Thymus (tissue), 11 donors: ENCODE data around the gene PRSS50. TPM values are rescaled to one million over a fixed set of nuclear protein-coding genes. Genes with fewer than 3 reads are reported as not detected.

Experiments
- DNase-seq, 9 donors: peaks; one replicate each; pipeline ENCODE4 v3.0.0-alpha.2; 2013; ENCODE audit warnings: low spot score in 9 of 9, low read depth in 6 of 9, missing footprints in 1 of 9
- H3K27ac ChIP-seq, 2 donors: one replicate each; pipeline ENCODE4 v1.5.1; 2013; ENCODE audit warnings: control low read depth in 1 of 2, low read depth in 1 of 2, low read length in 1 of 2, mild to moderate bottlenecking in 1 of 2, moderate library complexity in 1 of 2
- H3K27me3 ChIP-seq, 2 donors: one replicate each; pipeline ENCODE4 v1.5.1; 2013; ENCODE audit warnings: low read length in 1 of 2; ENCODE audit not compliant: control insufficient read depth in 2 of 2, insufficient read depth in 1 of 2
- H3K36me3 ChIP-seq, 2 donors: one replicate each; pipeline ENCODE4 v1.5.1; 2013; ENCODE audit warnings: low read length in 1 of 2, mild to moderate bottlenecking in 1 of 2, moderate library complexity in 1 of 2; ENCODE audit not compliant: control insufficient read depth in 2 of 2, insufficient read depth in 2 of 2
- H3K4me1 ChIP-seq, 2 donors: one replicate each; pipeline ENCODE4 v1.5.1; 2013; ENCODE audit warnings: low read length in 2 of 2; ENCODE audit not compliant: control insufficient read depth in 2 of 2, insufficient read depth in 2 of 2
- H3K4me3 ChIP-seq, 2 donors: one replicate each; pipeline ENCODE4 v1.5.1; 2013; ENCODE audit warnings: low read length in 2 of 2, control low read depth in 1 of 2, mild to moderate bottlenecking in 1 of 2
- H3K9me3 ChIP-seq, 2 donors: one replicate each; pipeline ENCODE4 v1.5.1; 2013; ENCODE audit warnings: low read length in 1 of 2, mild to moderate bottlenecking in 1 of 2; ENCODE audit not compliant: control insufficient read depth in 2 of 2, insufficient read depth in 1 of 2
- WGBS: extraction: QIAGEN DNeasy Blood & Tissue Kit; methylation state at CpG from one replicate; pipeline ENCODE4 v1.1.7; 2013; 5-methylcytosine and 5-hydroxymethylcytosine counted together
- polyA plus RNA-seq: library from polyadenylated mRNA; stranded (reverse); fragments of 200-250 nt; gene quantifications from one replicate; pipeline ENCODE4 v1.2.3, GENCODE V29; 2013
- total RNA-seq: library from RNA; stranded (reverse); fragments of 120-200 nt; gene quantifications from one replicate; pipeline ENCODE4 v1.2.4, GENCODE V29; 2013
- donor health status: healthy.

Gene PRSS50
- total and polyA plus RNA-seq, 2 donors, result 0.05 to 0.27 TPM

DNA sequence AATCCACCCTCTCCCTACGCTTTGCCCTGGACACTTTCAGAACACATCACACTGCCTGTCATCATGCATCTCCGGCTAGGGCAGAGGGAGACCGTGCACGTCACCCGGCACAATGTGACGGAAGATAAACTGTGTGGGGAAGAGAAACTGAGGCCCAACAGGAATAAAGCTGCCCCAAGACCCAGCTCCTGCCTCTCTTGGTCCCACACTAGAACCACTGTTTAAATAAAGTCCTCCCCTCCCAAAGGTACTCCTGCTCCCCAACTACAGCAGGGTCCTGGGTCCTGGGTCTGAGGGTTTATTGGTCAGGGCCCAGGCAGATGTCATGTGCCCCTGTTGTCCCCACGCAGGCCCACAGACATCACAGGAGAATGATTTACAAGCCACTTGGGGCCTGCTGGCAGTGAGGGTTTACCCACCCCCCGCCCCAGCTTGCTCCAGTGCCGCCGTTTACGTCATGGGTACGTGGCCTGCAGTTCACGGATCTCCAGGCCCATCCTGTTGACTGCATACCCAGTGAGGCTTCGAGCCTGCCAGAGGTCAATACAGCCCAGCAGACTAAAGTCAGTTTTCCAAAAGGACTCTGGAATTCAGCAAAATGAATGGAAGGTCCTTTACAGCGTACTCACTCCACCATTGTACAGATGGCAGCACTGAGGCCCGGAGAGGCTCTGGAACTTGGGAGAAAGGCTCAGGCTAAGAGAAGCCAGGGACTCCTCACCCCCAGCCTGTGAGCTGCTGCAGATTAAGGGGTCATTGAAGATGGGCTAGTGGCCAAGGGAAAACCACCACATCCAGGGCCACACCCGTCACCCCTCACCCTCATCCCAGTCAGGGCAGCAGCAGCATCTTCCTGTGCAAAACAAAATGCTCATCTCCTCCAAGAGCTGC lies 47.4 kb downstream of the PRSS50 start:
- no peaks in the 10 kb centered on the region for H3K9me3 ChIP-seq
- no peaks in the 10 kb centered on the region for H3K27me3 ChIP-seq
- H3K36me3 ChIP-seq, result no peaks in the 10 kb centered on the region
- 93% methylated on average over 17 of the region's 17 CpGs for WGBS
- no peak overlapping the region for H3K27ac ChIP-seq
- DNase-seq, result no peak
- H3K4me1 ChIP-seq, result no peaks in the 10 kb centered on the region
- no peak overlapping the region for H3K4me3 ChIP-seq

DNA sequence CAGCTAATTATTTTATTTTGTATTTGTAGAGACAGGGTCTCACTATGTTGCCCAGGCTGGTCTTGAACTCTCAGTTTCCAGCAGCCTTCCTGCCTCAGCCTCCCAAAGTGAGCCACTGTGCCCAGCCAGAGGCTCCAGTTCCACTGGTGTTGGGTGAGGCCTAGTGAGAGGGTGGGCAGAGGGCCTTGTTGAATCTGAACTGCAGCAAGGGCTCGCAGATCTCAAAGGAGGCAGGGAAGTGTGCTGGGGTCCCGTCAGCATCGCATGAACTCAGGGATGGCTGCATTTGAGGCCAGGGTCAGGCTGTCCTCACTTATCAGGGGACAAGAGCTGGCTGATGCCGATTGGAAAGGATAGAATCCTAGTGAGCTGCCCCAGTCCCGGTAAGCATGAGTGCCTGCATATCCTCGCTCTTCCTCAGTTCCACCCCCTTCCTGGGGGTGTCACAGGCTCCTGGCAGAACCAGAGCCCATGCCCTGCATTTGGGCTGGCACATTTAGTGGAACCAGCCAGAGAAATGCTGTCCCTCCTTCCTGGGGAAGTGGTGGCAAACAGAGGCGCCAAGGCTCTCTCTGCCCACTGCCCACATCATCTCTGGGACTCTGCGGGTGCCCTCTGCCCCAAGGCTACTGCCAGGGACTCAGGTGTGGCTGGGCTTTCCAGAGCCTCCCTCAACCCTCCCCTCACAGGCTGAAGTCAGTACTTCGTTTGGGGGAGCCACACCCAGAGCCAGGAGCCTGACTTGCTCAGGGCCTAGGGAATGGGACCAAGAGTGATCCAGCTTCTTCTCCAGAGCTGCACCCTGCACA lies 48.3 kb downstream of the PRSS50 start:
- Histone ChIP-seq H3K9me3 (no peaks in the 10 kb centered on the region), H3K36me3 (no peaks in the 10 kb centered on the region), H3K4me3 (no peak overlapping the region), H3K27ac (no peak overlapping the region), H3K4me1 (no peaks in the 10 kb centered on the region), H3K27me3 (no peaks in the 10 kb centered on the region)
- DNase-seq, result no peak
- 92% methylated on average over 9 of the region's 9 CpGs for WGBS

DNA sequence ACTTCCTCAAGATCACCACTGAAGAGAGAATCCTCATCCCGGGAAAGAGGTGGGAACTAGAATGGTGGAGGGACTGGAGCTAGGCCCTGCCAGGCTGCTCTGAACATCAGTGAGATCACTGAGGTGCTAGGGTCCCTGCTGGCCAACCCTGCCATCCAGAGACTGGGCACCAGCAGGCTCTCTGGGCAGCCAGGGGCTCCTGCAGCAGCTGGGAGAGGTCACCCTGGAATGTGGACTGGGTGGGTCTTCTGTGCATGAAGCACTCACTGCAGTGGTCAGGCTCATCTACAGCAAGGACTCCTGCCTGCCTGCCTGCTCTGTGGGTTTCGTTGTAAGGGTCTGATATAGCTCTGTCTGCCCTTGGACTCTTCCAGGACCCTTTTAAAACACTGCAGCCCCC lies 49.1 kb downstream of the PRSS50 start:
- H3K9me3 ChIP-seq, result no peaks in the 10 kb centered on the region
- no peak overlapping the region for H3K4me3 ChIP-seq
- no peaks in the 10 kb centered on the region for H3K4me1 ChIP-seq
- 94% methylated on average over 2 of the region's 2 CpGs for WGBS
- H3K27me3 ChIP-seq, result peaks cover 0 to 1% of the 10 kb centered on the region in 2 donors
- H3K27ac ChIP-seq, result no peak overlapping the region
- H3K36me3 ChIP-seq, result no peaks in the 10 kb centered on the region
- no peak for DNase-seq

DNA sequence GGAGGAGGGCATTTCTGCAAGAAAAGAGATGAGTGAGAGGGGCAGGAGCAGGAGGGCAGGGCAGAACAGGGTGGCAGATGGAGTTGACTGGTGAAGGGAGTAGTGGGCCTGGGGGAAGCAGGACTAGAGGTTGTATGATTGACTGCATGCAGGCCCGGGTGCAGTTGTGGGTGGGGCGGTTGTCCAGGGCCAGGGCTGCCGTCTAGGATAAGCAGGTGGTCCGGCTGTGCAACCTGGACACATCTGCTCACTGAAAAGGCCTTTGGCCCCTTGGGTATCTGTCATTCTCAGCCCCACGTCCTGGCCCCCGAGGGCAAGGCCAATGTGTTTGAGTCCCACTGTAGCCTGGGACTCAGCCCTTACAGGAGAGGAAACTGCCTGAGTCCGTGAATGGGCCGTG lies 49.6 kb downstream of the PRSS50 start:
- Histone ChIP-seq H3K36me3 (no peaks in the 10 kb centered on the region), H3K9me3 (no peaks in the 10 kb centered on the region), H3K27me3 (peaks cover 0 to 6% of the 10 kb centered on the region in 2 donors), H3K4me1 (no peaks in the 10 kb centered on the region), H3K27ac (no peak overlapping the region), H3K4me3 (no peak overlapping the region)
- WGBS, result 88% methylated on average over 8 of the region's 8 CpGs
- no peak for DNase-seq

DNA sequence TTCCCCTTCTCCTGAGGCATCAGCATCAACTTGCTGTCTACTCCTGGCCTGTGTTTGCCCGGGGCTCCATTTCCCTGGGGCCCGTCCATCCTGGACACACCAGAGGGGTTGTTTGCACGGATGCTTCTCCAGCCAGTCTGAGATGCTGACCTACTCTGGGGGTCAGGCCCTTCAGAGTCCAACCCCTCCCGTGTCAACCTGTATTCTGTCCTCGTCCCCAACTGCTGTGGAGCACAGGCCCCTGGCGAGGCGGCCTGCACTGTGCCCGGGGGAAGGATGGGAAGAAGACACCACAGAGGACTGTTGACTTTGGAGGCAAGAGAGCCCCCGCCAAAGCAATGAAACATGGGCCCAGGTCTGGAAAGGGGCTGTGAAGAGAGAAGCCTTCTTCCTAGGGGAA lies 50.0 kb downstream of the PRSS50 start:
- DNase-seq, result no peak
- no peak overlapping the region for H3K4me3 ChIP-seq
- WGBS, result 97% methylated on average over 9 of the region's 9 CpGs
- H3K4me1 ChIP-seq, result no peaks in the 10 kb centered on the region
- no peaks in the 10 kb centered on the region for H3K9me3 ChIP-seq
- H3K36me3 ChIP-seq, result no peaks in the 10 kb centered on the region
- H3K27ac ChIP-seq, result no peak overlapping the region
- H3K27me3 ChIP-seq, result peaks cover 0 to 6% of the 10 kb centered on the region in 2 donors

DNA sequence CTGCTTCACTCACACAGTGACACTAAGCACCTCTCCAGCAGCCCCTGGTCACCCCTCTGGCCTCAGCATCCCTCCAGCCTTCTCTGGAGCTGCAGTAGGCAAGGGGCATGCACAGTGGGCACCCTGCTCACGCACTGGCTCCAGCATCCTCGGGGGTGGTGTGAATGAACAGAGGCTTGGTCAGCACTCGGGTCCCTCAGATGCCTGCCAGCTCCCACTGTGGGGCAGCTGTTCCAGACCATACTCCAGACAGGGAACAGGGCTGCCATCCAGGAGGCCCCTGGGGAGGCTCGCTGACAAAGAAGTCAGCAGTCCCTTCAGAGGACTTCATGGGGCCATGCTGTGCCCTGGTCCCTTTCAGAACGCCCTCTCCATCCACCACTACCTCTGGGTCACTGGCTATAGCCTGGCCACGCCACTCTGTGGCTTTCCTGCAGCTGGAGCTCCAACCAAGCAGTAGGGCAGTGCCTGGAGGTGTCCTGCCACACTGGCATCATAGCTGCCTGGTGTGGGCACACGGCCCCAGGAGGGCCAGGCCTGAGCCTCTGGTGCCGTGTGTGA lies 50.5 kb downstream of the PRSS50 start:
- Histone ChIP-seq H3K27ac (no peak overlapping the region), H3K4me3 (no peak overlapping the region), H3K36me3 (no peaks in the 10 kb centered on the region), H3K27me3 (peaks cover 0 to 6% of the 10 kb centered on the region in 2 donors), H3K9me3 (no peaks in the 10 kb centered on the region), H3K4me1 (peaks cover 0 to 5% of the 10 kb centered on the region in 2 donors)
- WGBS, result 93% methylated on average over 8 of the region's 8 CpGs
- DNase-seq, result no peak

DNA sequence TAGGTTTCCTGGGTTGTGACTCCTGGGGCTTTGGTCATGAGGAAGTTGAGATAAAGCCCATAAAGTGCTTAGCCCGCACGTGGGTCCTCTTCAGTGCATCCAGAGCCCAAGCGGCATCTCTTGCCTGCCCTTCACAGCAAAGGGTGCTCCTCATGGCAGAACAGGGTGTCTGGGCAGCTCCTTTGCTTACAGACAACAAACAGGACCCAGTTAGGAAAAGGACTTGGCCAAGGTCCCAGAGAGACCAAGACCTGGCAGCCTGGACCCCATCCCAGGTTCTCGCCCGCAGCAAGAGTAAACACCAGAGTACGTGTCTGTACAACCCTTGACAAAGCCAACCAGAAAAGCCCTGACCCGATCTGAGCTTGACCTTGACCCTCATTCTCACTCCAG lies 51.2 kb downstream of the PRSS50 start:
- H3K4me3 ChIP-seq, result no peak overlapping the region
- H3K27me3 ChIP-seq, result peaks cover 0 to 6% of the 10 kb centered on the region in 2 donors
- peaks cover 0 to 8% of the 10 kb centered on the region in 2 donors for H3K4me1 ChIP-seq
- no peak for DNase-seq
- no peak overlapping the region for H3K27ac ChIP-seq
- no peaks in the 10 kb centered on the region for H3K9me3 ChIP-seq
- 94% methylated on average over 7 of the region's 7 CpGs for WGBS
- H3K36me3 ChIP-seq, result no peaks in the 10 kb centered on the region

DNA sequence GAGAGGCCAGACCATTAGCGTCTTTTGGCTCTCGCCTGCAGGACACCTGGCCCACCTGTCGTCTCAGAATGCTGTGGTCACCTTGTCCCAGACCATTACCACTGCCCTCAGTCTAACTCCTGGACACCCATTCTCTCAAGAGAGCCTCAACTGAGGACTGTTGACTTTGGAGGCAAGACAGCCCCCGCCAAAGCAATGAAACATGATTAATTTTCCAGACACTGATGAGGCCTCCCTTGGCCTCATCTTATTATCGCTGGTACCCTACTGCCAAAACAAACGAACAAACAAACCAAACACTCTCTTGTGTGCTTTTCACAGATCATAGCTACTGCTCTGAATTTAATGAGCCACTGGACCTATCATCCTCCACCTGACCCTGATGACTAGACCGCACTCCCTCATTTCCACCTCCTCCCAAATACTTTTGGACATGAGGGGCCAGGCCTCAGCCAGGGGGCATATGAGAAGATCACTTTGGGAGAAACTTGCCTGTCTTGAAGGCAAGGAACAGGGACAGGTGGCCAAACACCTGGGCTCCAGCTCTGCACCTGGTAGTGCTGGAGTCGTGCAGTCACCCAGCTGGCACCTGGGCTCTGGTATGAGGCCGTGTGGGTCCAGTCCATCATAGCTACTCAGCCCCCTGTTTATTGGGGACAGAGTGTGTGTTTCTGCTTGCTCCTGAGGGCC lies 51.8 kb downstream of the PRSS50 start:
- H3K27ac ChIP-seq, result no peak overlapping the region
- no peak overlapping the region for H3K4me3 ChIP-seq
- no peak for DNase-seq
- H3K9me3 ChIP-seq, result no peaks in the 10 kb centered on the region
- WGBS, result 91% methylated on average over 9 of the region's 9 CpGs
- H3K36me3 ChIP-seq, result no peaks in the 10 kb centered on the region
- H3K4me1 ChIP-seq, result peaks cover 0 to 8% of the 10 kb centered on the region in 2 donors
- H3K27me3 ChIP-seq, result peaks cover 0 to 6% of the 10 kb centered on the region in 2 donors
